H1 (cell line): ENCODE results near the gene SCIMP. TPM values are rescaled to one million over a fixed set of nuclear protein-coding genes. Genes with fewer than 3 reads are reported as not detected.
"Not testable (repeated sequence)": the region's sequence is repeated elsewhere in the genome, so short reads cannot be mapped to it uniquely, and the experiment has no call there.

ENCODE experiments used
- CTCF ChIA-PET: fragments of 300-600 bp; sonication (Branson Sonifier 250); formaldehyde crosslinking; loops from one replicate; lab custom pipeline; 2021; ENCODE audit not compliant: partially characterized antibody; lab: Charles Lee
- POLR2A ChIA-PET: fragments of 300-600 bp; sonication (Branson Sonifier 250); formaldehyde crosslinking; loops from one replicate; lab custom pipeline; 2021; ENCODE audit warnings: inconsistent platforms; ENCODE audit not compliant: partially characterized antibody; lab: Charles Lee
- DNase-seq, 2 experiments: peaks; one replicate each; pipeline versions ENCODE4 v3.0.0 to v3.0.0-alpha.2; 2010 to 2022; ENCODE audit warnings: low spot score in 2 of 2, low read depth in 1 of 2, mixed read lengths in 1 of 2
- FAIRE-seq: peaks from 2 replicates; lab custom pipeline; 2011; peaks lifted over from hg19 to GRCh38; lab: Jason Lieb, UNC
- H2AFZ ChIP-seq: 2 replicates; pipeline ENCODE4 v1.8.1; 2012; ENCODE audit warnings: low read length, inconsistent platforms
- H2AK5ac ChIP-seq: 2 replicates; pipeline ENCODE4 v1.6.1; 2013; ENCODE audit warnings: low read depth, low read length
- H2BK120ac ChIP-seq: replicated peaks from 2 replicates; pipeline ENCODE3; 2013; ENCODE audit warnings: low read depth, low read length, inconsistent platforms
- H2BK12ac ChIP-seq: 2 replicates; pipeline ENCODE4 v1.6.1; 2013; ENCODE audit warnings: low read depth, low read length
- H2BK15ac ChIP-seq: 2 replicates; pipeline ENCODE4 v1.6.1; 2013; ENCODE audit warnings: low read length
- H2BK20ac ChIP-seq: 2 replicates; pipeline ENCODE4 v1.6.1; 2013; ENCODE audit warnings: low read length
- H2BK5ac ChIP-seq: 2 replicates; pipeline ENCODE4 v1.6.1; 2013; ENCODE audit warnings: low read depth, low read length
- H3K14ac ChIP-seq: 2 replicates; pipeline ENCODE4 v1.6.1; 2013; ENCODE audit warnings: inconsistent platforms; ENCODE audit not compliant: insufficient read length
- H3K18ac ChIP-seq: 2 replicates; pipeline ENCODE4 v1.6.1; 2013; ENCODE audit warnings: low read length; ENCODE audit errors: extremely low read depth
- H3K23ac ChIP-seq: 2 replicates; pipeline ENCODE4 v1.6.1; 2013; ENCODE audit warnings: inconsistent platforms; ENCODE audit not compliant: insufficient read length
- H3K23me2 ChIP-seq: 2 replicates; pipeline ENCODE4 v1.6.1; 2013; ENCODE audit warnings: low read depth, low read length
- H3K27ac ChIP-seq: 2 replicates; pipeline ENCODE4 v1.6.1; 2011; ENCODE audit warnings: low read depth, low read length, inconsistent platforms
- H3K27me3 ChIP-seq, 4 experiments: replicated peaks in 1 of 4; 1 replicate in 1 of 4; 2 replicates in 3 of 4; pipeline versions ENCODE4 v1.6.1 to v1.8.1; 2011 to 2013; ENCODE audit warnings: low read length in 3 of 4, mild to moderate bottlenecking in 3 of 4, inconsistent platforms in 2 of 4, mixed read lengths in 2 of 4, moderate library complexity in 1 of 4; ENCODE audit not compliant: control insufficient read depth in 3 of 4, insufficient read depth in 3 of 4; ENCODE audit errors: extremely low read depth in 1 of 4
- H3K36me3 ChIP-seq, 4 experiments: 2 replicates each; pipeline versions ENCODE4 v1.6.1 to v1.8.1; 2011 to 2013; ENCODE audit warnings: mild to moderate bottlenecking in 4 of 4, low read length in 3 of 4, moderate library complexity in 2 of 4, control low read depth in 1 of 4, inconsistent platforms in 1 of 4; ENCODE audit not compliant: insufficient read depth in 4 of 4, control insufficient read depth in 2 of 4
- H3K4ac ChIP-seq: replicated peaks from 2 replicates; pipeline ENCODE3; 2013; ENCODE audit warnings: low read length, low read depth, mixed read lengths, inconsistent platforms; ENCODE audit not compliant: insufficient read length
- H3K4me1 ChIP-seq, 4 experiments: replicated peaks in 1 of 4; 1 replicate in 1 of 4; 2 replicates in 3 of 4; pipeline versions ENCODE4 v1.6.1 to v1.8.1; 2011 to 2013; ENCODE audit warnings: low read length in 3 of 4, inconsistent platforms in 2 of 4, mixed read lengths in 1 of 4; ENCODE audit not compliant: insufficient read depth in 4 of 4, control insufficient read depth in 3 of 4
- H3K4me2 ChIP-seq, 2 experiments: 2 replicates each; pipeline versions ENCODE4 v1.6.1 to v1.8.1; 2011 to 2013; ENCODE audit warnings: low read depth in 2 of 2, low read length in 2 of 2, control low read depth in 1 of 2, inconsistent platforms in 1 of 2, mild to moderate bottlenecking in 1 of 2; ENCODE audit not compliant: insufficient read depth in 1 of 2
- H3K4me3 ChIP-seq, 4 experiments: fragments of 200-600, 300-600 bp in 1 of 4; sonication (generic), shearing (Covaris generic), sonication (Bioruptor Twin) in 1 of 4; 2 replicates each; pipeline versions ENCODE4 v1.5.1 to v1.8.1; 2011 to 2016; ENCODE audit warnings: low read length in 4 of 4, low read depth in 3 of 4, control low read depth in 2 of 4, inconsistent platforms in 2 of 4, mild to moderate bottlenecking in 2 of 4, mixed read lengths in 1 of 4, moderate library complexity in 1 of 4; ENCODE audit not compliant: insufficient read depth in 2 of 4; ENCODE audit errors: extremely low read depth in 1 of 4
- H3K56ac ChIP-seq: replicated peaks from 2 replicates; pipeline ENCODE3; 2013; ENCODE audit warnings: low read depth, mild to moderate bottlenecking, mixed read lengths, low read length, inconsistent platforms; ENCODE audit not compliant: insufficient read length
- H3K79me1 ChIP-seq: 2 replicates; pipeline ENCODE4 v1.6.1; 2013; ENCODE audit warnings: low read depth, low read length, control low read depth
- H3K79me2 ChIP-seq, 2 experiments: 2 replicates each; pipeline versions ENCODE4 v1.6.1 to v1.8.1; 2012 to 2013; ENCODE audit warnings: low read length in 2 of 2, mild to moderate bottlenecking in 2 of 2, inconsistent platforms in 1 of 2; ENCODE audit not compliant: insufficient read depth in 2 of 2, control insufficient read depth in 1 of 2
- H3K9ac ChIP-seq, 4 experiments: replicated peaks in 1 of 4; 1 replicate in 1 of 4; 2 replicates in 3 of 4; pipeline versions ENCODE4 v1.6.1 to v1.8.1; 2011 to 2013; ENCODE audit warnings: low read depth in 3 of 4, low read length in 3 of 4, control low read depth in 2 of 4, mild to moderate bottlenecking in 2 of 4, moderate library complexity in 2 of 4, inconsistent platforms in 1 of 4; ENCODE audit errors: extremely low read depth in 1 of 4
- H3K9me3 ChIP-seq, 2 experiments: 2 replicates each; pipeline versions ENCODE4 v1.6.1 to v1.8.1; 2012 to 2013; ENCODE audit warnings: mild to moderate bottlenecking in 2 of 2, moderate library complexity in 2 of 2, control low read depth in 1 of 2, inconsistent platforms in 1 of 2, low read depth in 1 of 2, low read length in 1 of 2, mixed read lengths in 1 of 2; ENCODE audit not compliant: insufficient read depth in 2 of 2
- H4K20me1 ChIP-seq, 2 experiments: replicated peaks in 1 of 2; 2 replicates each; pipeline versions ENCODE3 to v1.8.1; 2011 to 2013; ENCODE audit warnings: inconsistent platforms in 2 of 2, low read length in 2 of 2, mild to moderate bottlenecking in 1 of 2; ENCODE audit not compliant: insufficient read depth in 2 of 2, control insufficient read depth in 1 of 2
- H4K5ac ChIP-seq: 2 replicates; pipeline ENCODE4 v1.6.1; 2013; ENCODE audit warnings: low read length, low read depth, mixed read lengths, inconsistent platforms; ENCODE audit not compliant: insufficient read length
- H4K8ac ChIP-seq: 2 replicates; pipeline ENCODE4 v1.8.0; 2013; ENCODE audit warnings: mild to moderate bottlenecking, moderate library complexity, low read length, inconsistent platforms; ENCODE audit not compliant: insufficient read depth; ENCODE audit errors: extremely low read depth
- H4K91ac ChIP-seq: replicated peaks from 2 replicates; pipeline ENCODE3; 2013; ENCODE audit warnings: low read length, mixed read lengths, inconsistent platforms; ENCODE audit not compliant: insufficient read length
- CEBPB ChIP-seq: IDR thresholded peaks from 2 replicates; pipeline ENCODE4 v1.6.1; 2012; ENCODE audit warnings: low read depth, low read length
- HDAC6 ChIP-seq: IDR thresholded peaks from one replicate; pipeline ENCODE4 v1.7.1; 2012; ENCODE audit warnings: low read depth, mild to moderate bottlenecking, inconsistent platforms, low read length, moderate library complexity
- WGBS, 2 experiments: shearing (Covaris generic) in 1 of 2; methylation state at CpG; one replicate each; pipeline versions ENCODE4 v1.1.6 to v1.1.7; 2013 to 2015; ENCODE audit warnings: low lambda C conversion rate in 2 of 2, mixed read lengths in 2 of 2, inconsistent platforms in 1 of 2, low coverage in 1 of 2, missing lambda C conversion rate in 1 of 2; ENCODE audit not compliant: insufficient replicate concordance in 2 of 2, insufficient coverage in 1 of 2, insufficient read length in 1 of 2; ENCODE audit errors: extremely low coverage in 1 of 2, missing lambda C conversion rate in 1 of 2; 5-methylcytosine and 5-hydroxymethylcytosine counted together
- polyA plus RNA-seq, 7 experiments: library from polyadenylated mRNA; depleted of rRNA in 3 of 7; stranded (reverse) in 5 of 7; unstranded in 2 of 7; fragments of >200 nt in 5 of 7; fragments of 200-250 nt in 2 of 7; gene quantifications; 1 replicate in 5 of 7; 2 replicates in 1 of 7; 4 replicates in 1 of 7; pipeline versions ENCODE4 v1.2.1 to v1.2.3, GENCODE V29; 2011 to 2013; ENCODE audit warnings: missing spikeins in 2 of 7, mixed read lengths in 2 of 7
- total RNA-seq: library from RNA; stranded (reverse); fragmentation: NEBNext Ultra II Directional; extraction: Animal tissue kit (Norgen Biotek cat#: 25700); gene quantifications from 2 replicates; pipeline ENCODE4 v1.2.1, GENCODE V29; 2021

Gene SCIMP
- total and polyA plus RNA-seq, 2 of the 8 experiments (the other 6 are each of a cell fraction or from before 2014, with no cell fraction given), result not detected

DNA sequence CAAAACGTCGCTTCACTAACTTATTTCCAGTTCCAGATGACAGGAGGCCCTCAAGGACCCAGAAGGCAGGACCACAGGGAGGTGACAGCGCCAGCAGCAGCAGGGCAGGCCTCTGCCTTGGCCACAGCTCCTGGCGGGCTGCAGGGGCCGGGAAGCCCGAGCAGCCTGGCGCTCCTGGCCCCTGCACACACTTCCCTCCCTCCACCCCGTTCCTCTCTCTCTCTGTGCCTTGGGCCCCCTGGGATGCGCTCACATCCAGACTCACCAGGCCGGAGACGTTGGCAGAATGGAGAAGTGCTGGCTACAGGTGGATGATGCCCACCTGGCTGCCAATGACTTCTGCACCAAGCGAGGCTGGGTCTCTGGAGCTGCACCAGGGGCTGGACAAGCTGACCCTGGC, 55.7 kb downstream of the SCIMP start (continued):
- no peak for TF ChIP-seq CEBPB
- no peak for TF ChIP-seq HDAC6

- H3K79me1 ChIP-seq, H2BK12ac ChIP-seq, H2BK15ac ChIP-seq, CTCF ChIA-PET, H3K4me2 ChIP-seq, H3K79me2 ChIP-seq, H2BK5ac ChIP-seq, H3K23ac ChIP-seq, H2AFZ ChIP-seq, H3K56ac ChIP-seq, H3K23me2 ChIP-seq, H4K5ac ChIP-seq, H2AK5ac ChIP-seq, H3K27ac ChIP-seq, H3K27me3 ChIP-seq, H2BK120ac ChIP-seq, H3K4me3 ChIP-seq, H3K18ac ChIP-seq, H3K4ac ChIP-seq, H4K20me1 ChIP-seq, H4K91ac ChIP-seq, H4K8ac ChIP-seq, H3K9ac ChIP-seq, H3K4me1 ChIP-seq, H2BK20ac ChIP-seq, H3K14ac ChIP-seq, DNase-seq, FAIRE-seq: not testable (repeated sequence)
- POLR2A ChIA-PET, result interaction anchor here (1.1 kb wide), 1 partner anchor 14 kb away, joined by 3 read pairs; no protein-coding TSS in a partner anchor
- Histone ChIP-seq H3K36me3 (peaks cover 3 to 21% (median 8%) of the 10 kb centered on the region in 4 experiments; a peak in 5 of 8 replicates), H3K9me3 (peaks cover 31 to 38% of the 10 kb centered on the region in 2 experiments)
- 73% methylated on average over 7 of the region's 7 CpGs; no CpG with 5 or more reads in 1 of the 2 experiments for WGBS, 2 experiments
These were observed 59.6 kb downstream of the SCIMP start for GRCh38 chr17:5175027-5175426.
